ENCODE results near the gene KCTD7. TPM values are rescaled to one million over a fixed set of nuclear protein-coding genes. Genes with fewer than 3 reads are reported as not detected.
A peak's percentile ranks its signal among the peaks of the same experiment; 100 is the strongest.
"Not testable (repeated sequence)": the region's sequence is repeated elsewhere in the genome, so short reads cannot be mapped to it uniquely, and the experiment has no call there.

KCTD7 gene
- total RNA-seq (1 to 10 TPM; 4.4 to 5.1 TPM), polyA plus RNA-seq (1 to 10 TPM; 1.4 to 1.5 TPM)

DNA sequence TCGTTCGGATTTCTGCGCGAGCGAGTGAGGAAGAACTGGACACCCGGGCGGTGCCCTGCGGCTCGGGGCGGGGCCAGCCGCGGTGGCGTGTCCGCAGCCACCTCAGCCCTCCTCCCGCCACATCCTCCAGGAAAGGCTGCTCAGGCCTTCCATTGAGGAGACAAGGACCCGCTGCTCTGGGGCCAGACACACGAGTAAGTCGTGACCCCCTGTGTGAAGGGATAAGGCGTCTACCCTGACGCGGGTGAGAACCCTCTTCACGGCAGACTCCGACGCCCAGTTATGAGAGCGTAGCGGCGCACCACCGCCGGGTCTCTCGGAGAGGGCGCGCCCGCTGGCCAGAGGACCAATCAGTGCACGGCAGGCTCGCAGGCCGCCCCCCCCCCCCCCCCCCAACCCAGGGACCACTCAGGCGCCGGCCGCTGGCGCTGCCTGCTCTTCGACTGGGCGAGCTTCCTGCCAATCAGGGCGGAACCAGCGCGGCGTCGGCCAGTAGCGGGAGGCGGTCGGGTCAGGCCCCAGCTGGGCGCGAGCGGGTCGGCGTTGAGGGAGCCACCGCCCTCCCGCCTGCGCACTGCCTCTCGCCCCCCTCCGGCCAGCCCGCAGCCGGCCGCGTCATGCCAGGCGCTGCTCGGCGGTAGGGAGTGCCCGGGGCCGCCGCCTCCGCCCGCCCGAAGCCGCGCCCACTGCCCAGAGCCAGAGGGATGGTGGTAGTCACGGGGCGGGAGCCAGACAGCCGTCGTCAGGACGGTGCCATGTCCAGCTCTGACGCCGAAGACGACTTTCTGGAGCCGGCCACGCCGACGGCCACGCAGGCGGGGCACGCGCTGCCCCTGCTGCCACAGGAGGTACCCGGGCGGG is at the start of gene KCTD7:
TSS of gene KCTD7 (plus strand) at position 521 of the 861 bp plus-strand sequence. CDS start at position 705, 184 bp downstream.
- Histone ChIP-seq H3K4me1 (ENCODE audit: control insufficient read depth in 4 of 4, insufficient read depth in 4 of 4, low read length in 3 of 4) (peaks cover 4 to 19% (median 9%) of the 10 kb centered on the region in 4 donors), H3K9ac (ENCODE audit: low read depth in 1 of 2, low read length in 2 of 2) (peak within 1 kb of the TSS; percentile 77 to 88), H3K36me3 (ENCODE audit: control insufficient read depth in 4 of 4, insufficient read depth in 3 of 4, low read depth in 1 of 4, low read length in 3 of 4) (no peaks in the 10 kb centered on the region), H3K27ac (ENCODE audit: low read depth in 1 of 2, low read length in 2 of 2) (peak within 1 kb of the TSS; percentile 87 to 90), H3K9me3 (ENCODE audit: control insufficient read depth in 4 of 4, low read length in 3 of 4) (no peaks in the 10 kb centered on the region), H3K27me3 (ENCODE audit: control insufficient read depth in 4 of 4, insufficient read depth in 4 of 4, low read length in 3 of 4) (no peaks in the 10 kb centered on the region), H3K4me3 (ENCODE audit: low read depth in 1 of 3, low read length in 3 of 3) (peak within 1 kb of the TSS; percentile 78 to 95 (median 84))
- under 1% methylated on average over 93 of the region's 93 CpGs for WGBS
- TF ChIP-seq HNF4A (conservative IDR thresholded peaks at IDR 0.05) = no peak
- peak; percentile 79 for TF ChIP-seq TAF1 (conservative IDR thresholded peaks at IDR 0.05)
- peak; percentile 60 for TF ChIP-seq SP1 (IDR thresholded peaks at IDR 0.05)
- TF ChIP-seq, protein P1, sequence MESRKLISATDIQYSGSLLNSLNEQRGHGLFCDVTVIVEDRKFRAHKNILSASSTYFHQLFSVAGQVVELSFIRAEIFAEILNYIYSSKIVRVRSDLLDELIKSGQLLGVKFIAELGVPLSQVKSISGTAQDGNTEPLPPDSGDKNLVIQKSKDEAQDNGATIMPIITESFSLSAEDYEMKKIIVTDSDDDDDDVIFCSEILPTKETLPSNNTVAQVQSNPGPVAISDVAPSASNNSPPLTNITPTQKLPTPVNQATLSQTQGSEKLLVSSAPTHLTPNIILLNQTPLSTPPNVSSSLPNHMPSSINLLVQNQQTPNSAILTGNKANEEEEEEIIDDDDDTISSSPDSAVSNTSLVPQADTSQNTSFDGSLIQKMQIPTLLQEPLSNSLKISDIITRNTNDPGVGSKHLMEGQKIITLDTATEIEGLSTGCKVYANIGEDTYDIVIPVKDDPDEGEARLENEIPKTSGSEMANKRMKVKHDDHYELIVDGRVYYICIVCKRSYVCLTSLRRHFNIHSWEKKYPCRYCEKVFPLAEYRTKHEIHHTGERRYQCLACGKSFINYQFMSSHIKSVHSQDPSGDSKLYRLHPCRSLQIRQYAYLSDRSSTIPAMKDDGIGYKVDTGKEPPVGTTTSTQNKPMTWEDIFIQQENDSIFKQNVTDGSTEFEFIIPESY (IDR thresholded peaks at IDR 0.05) = no peak
- TF ChIP-seq RAD21 (IDR thresholded peaks at IDR 0.05) = peak; percentile 17 to 37
- TF ChIP-seq YY1 (IDR thresholded peaks at IDR 0.05) = peak; percentile 54
- TF ChIP-seq EGR1 (IDR thresholded peaks at IDR 0.05; ENCODE audit: low read depth in 2 of 2) = no peak
- TF ChIP-seq, protein P2, sequence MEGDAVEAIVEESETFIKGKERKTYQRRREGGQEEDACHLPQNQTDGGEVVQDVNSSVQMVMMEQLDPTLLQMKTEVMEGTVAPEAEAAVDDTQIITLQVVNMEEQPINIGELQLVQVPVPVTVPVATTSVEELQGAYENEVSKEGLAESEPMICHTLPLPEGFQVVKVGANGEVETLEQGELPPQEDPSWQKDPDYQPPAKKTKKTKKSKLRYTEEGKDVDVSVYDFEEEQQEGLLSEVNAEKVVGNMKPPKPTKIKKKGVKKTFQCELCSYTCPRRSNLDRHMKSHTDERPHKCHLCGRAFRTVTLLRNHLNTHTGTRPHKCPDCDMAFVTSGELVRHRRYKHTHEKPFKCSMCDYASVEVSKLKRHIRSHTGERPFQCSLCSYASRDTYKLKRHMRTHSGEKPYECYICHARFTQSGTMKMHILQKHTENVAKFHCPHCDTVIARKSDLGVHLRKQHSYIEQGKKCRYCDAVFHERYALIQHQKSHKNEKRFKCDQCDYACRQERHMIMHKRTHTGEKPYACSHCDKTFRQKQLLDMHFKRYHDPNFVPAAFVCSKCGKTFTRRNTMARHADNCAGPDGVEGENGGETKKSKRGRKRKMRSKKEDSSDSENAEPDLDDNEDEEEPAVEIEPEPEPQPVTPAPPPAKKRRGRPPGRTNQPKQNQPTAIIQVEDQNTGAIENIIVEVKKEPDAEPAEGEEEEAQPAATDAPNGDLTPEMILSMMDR (IDR thresholded peaks at IDR 0.05; ENCODE audit: low read depth, low read length, missing input control) = no peak
- TF ChIP-seq, protein P3, sequence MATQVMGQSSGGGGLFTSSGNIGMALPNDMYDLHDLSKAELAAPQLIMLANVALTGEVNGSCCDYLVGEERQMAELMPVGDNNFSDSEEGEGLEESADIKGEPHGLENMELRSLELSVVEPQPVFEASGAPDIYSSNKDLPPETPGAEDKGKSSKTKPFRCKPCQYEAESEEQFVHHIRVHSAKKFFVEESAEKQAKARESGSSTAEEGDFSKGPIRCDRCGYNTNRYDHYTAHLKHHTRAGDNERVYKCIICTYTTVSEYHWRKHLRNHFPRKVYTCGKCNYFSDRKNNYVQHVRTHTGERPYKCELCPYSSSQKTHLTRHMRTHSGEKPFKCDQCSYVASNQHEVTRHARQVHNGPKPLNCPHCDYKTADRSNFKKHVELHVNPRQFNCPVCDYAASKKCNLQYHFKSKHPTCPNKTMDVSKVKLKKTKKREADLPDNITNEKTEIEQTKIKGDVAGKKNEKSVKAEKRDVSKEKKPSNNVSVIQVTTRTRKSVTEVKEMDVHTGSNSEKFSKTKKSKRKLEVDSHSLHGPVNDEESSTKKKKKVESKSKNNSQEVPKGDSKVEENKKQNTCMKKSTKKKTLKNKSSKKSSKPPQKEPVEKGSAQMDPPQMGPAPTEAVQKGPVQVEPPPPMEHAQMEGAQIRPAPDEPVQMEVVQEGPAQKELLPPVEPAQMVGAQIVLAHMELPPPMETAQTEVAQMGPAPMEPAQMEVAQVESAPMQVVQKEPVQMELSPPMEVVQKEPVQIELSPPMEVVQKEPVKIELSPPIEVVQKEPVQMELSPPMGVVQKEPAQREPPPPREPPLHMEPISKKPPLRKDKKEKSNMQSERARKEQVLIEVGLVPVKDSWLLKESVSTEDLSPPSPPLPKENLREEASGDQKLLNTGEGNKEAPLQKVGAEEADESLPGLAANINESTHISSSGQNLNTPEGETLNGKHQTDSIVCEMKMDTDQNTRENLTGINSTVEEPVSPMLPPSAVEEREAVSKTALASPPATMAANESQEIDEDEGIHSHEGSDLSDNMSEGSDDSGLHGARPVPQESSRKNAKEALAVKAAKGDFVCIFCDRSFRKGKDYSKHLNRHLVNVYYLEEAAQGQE (IDR thresholded peaks at IDR 0.05) = peak; percentile 57
- no peak for TF ChIP-seq HNF4G (IDR thresholded peaks at IDR 0.05)
- no peak for TF ChIP-seq FOXA2 (IDR thresholded peaks at IDR 0.05)
- peak; percentile 97 for DNase-seq (ENCODE audit: low spot score)

DNA sequence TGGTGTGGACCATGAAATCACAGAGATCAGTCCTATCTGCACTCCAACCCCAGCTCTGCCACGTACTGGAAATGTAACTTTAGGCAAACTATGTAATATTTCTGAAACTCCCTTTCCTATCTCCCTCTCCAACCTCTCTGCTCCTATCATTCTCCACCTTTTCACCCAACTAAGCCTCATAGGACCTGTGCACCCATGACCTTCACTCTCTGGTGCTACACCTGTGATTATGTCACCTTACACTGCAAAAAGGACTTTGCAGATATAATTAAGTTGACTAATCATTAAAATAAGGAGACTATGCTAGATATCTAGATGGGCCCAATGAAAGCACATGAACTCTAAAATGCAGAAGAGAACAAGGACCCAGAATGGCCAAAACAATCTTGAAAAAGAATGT is 48.3 kb upstream of the KCTD7 start:
- H3K9me3 ChIP-seq (ENCODE audit: control insufficient read depth in 4 of 4, low read length in 3 of 4); H3K27me3 ChIP-seq (ENCODE audit: control insufficient read depth in 4 of 4, insufficient read depth in 4 of 4, low read length in 3 of 4); DNase-seq (ENCODE audit: low spot score); H3K27ac ChIP-seq (ENCODE audit: low read depth in 1 of 2, low read length in 2 of 2); H3K36me3 ChIP-seq (ENCODE audit: control insufficient read depth in 4 of 4, insufficient read depth in 3 of 4, low read depth in 1 of 4, low read length in 3 of 4); H3K4me3 ChIP-seq (ENCODE audit: low read depth in 1 of 3, low read length in 3 of 3); H3K4me1 ChIP-seq (ENCODE audit: control insufficient read depth in 4 of 4, insufficient read depth in 4 of 4, low read length in 3 of 4); H3K9ac ChIP-seq (ENCODE audit: low read depth in 1 of 2, low read length in 2 of 2): not testable (repeated sequence)
- 76% methylated on average over 1 of the region's 1 CpG for WGBS

DNA sequence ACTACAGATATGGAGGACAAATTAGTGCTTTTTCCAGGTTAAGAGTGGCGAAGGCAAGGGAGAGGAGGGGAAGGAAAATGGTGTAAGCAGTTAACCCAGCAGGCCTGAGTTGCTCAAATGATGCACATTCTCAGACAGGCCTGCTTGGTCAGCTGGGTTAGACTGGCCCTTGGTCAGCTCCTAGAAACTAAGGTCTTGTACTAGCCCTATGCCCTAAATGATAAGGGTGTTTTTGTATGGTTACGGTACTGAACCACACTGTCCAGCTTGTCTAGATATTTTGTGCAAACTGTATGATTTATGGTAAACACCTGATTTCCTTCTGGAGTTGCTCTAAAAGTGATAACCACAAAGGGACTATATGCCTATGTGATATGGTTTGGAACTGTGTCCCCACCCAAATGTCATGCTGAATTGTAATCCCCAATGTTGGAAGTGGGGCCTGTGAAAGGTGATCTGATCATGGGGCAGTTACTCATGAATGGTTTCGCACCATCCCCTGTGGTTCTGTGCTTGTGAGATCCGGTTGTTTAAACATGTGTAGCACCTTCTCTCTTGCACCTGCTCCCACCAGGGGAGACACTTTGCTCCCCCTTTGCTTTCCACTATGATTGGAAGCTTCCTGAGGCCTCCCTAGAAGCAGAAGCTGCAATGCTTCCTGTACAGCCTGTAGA is 45.7 kb upstream of the KCTD7 start:
- DNase-seq (ENCODE audit: low spot score); H3K9me3 ChIP-seq (ENCODE audit: control insufficient read depth in 4 of 4, low read length in 3 of 4); H3K27me3 ChIP-seq (ENCODE audit: control insufficient read depth in 4 of 4, insufficient read depth in 4 of 4, low read length in 3 of 4); H3K9ac ChIP-seq (ENCODE audit: low read depth in 1 of 2, low read length in 2 of 2); H3K27ac ChIP-seq (ENCODE audit: low read depth in 1 of 2, low read length in 2 of 2); H3K4me3 ChIP-seq (ENCODE audit: low read depth in 1 of 3, low read length in 3 of 3); H3K36me3 ChIP-seq (ENCODE audit: control insufficient read depth in 4 of 4, insufficient read depth in 3 of 4, low read depth in 1 of 4, low read length in 3 of 4): not testable (repeated sequence)
- H3K4me1 ChIP-seq (ENCODE audit: control insufficient read depth in 4 of 4, insufficient read depth in 4 of 4, low read length in 3 of 4) = peaks cover 5 to 13% (median 7%) of the 10 kb centered on the region in 4 donors
- 73% methylated on average over 4 of the region's 4 CpGs for WGBS
